Measurements from ENCODE around the gene ITGB3BP.

DNA sequence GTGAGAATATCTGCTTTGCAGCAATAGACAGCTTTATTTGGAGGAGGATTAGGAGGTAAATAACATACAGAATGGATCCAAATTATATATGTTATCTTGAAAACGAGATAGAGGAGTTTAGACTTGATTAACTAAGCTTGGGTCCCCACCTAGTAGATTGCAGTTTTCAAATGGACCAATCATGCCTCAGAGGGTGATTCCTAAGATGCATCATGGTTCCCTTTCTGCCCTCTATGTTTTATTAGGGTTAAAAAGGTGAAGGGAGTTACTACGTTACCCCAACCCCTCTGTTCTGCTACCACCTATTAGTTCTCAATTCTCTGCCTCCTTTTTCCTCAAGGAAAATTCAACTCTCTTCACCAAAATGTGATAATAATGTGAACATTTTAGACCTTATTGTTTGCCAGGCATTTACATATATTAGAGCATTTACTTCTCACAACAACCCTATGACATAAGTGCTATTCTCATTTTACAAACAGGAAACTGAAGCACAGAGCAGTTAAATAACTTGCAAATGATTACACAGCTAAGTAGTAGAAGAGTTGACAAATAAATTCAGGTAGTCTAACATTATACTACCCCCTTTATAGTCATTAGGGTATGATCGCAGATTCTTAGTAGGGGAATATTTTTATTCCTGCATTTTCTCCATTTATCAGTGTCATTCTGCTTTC is 46.8 kb upstream of the ITGB3BP start:
- TF ChIP-seq, protein P1, sequence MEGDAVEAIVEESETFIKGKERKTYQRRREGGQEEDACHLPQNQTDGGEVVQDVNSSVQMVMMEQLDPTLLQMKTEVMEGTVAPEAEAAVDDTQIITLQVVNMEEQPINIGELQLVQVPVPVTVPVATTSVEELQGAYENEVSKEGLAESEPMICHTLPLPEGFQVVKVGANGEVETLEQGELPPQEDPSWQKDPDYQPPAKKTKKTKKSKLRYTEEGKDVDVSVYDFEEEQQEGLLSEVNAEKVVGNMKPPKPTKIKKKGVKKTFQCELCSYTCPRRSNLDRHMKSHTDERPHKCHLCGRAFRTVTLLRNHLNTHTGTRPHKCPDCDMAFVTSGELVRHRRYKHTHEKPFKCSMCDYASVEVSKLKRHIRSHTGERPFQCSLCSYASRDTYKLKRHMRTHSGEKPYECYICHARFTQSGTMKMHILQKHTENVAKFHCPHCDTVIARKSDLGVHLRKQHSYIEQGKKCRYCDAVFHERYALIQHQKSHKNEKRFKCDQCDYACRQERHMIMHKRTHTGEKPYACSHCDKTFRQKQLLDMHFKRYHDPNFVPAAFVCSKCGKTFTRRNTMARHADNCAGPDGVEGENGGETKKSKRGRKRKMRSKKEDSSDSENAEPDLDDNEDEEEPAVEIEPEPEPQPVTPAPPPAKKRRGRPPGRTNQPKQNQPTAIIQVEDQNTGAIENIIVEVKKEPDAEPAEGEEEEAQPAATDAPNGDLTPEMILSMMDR (IDR thresholded peaks at IDR 0.05): no peak
- no peak for TF ChIP-seq POLR2A (IDR thresholded peaks at IDR 0.05)

Measured in sigmoid colon (tissue), 3 donors.